ENCODE measurements around the gene MED23. TPM values are rescaled to one million over a fixed set of nuclear protein-coding genes. Genes with fewer than 3 reads are reported as not detected.

MED23 gene
- total RNA-seq, 4 donors from 2014 or later: 28.8 to 50.3 (median 36.7) TPM

- H3K4me3 ChIP-seq: no peak overlapping the region
- TF ChIP-seq POLR2A (IDR thresholded peaks at IDR 0.05): no peak
- TF ChIP-seq, protein P1, sequence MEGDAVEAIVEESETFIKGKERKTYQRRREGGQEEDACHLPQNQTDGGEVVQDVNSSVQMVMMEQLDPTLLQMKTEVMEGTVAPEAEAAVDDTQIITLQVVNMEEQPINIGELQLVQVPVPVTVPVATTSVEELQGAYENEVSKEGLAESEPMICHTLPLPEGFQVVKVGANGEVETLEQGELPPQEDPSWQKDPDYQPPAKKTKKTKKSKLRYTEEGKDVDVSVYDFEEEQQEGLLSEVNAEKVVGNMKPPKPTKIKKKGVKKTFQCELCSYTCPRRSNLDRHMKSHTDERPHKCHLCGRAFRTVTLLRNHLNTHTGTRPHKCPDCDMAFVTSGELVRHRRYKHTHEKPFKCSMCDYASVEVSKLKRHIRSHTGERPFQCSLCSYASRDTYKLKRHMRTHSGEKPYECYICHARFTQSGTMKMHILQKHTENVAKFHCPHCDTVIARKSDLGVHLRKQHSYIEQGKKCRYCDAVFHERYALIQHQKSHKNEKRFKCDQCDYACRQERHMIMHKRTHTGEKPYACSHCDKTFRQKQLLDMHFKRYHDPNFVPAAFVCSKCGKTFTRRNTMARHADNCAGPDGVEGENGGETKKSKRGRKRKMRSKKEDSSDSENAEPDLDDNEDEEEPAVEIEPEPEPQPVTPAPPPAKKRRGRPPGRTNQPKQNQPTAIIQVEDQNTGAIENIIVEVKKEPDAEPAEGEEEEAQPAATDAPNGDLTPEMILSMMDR (IDR thresholded peaks at IDR 0.05): no peak
- H3K36me3 ChIP-seq: peaks cover 0 to 91% (median 0%) of the 10 kb centered on the region in 3 donors
- no peaks in the 10 kb centered on the region for H3K9me3 ChIP-seq
- H3K4me1 ChIP-seq: no peaks in the 10 kb centered on the region
- no peak overlapping the region for H3K27ac ChIP-seq
- no peaks in the 10 kb centered on the region for H3K27me3 ChIP-seq
- DNase-seq: no peak
These were observed 27.3 kb downstream of the MED23 start for GRCh38 chr6:131600716-131601115.

DNA sequence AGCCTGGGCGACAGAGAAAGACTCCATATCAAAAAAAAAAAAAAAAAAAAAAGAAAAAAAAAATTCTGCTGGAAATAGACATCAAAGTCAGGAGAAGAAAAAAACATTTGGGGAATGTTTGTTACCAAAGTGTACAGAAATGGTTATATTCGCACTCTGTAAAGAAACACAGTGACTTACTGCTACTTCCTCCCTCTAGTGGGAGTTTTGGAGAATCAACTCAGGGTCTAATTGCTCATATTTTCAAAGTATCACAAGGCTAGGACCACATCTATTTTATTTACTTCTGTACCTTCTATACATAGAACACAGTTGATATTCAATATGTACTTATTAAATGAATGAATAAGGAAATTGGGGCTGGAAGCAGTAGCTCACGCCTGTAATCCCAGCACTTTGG is 30.6 kb downstream of the MED23 start:
- no peaks in the 10 kb centered on the region for H3K27me3 ChIP-seq
- H3K36me3 ChIP-seq: peaks cover 0 to 97% (median 0%) of the 10 kb centered on the region in 3 donors
- no peak for DNase-seq
- no peak for TF ChIP-seq POLR2A (IDR thresholded peaks at IDR 0.05)
- TF ChIP-seq, protein P1 (IDR thresholded peaks at IDR 0.05): peak in 3 of 6 experiments; percentile 14 to 37 (median 16)
- H3K4me1 ChIP-seq: no peaks in the 10 kb centered on the region
- no peaks in the 10 kb centered on the region for H3K9me3 ChIP-seq
- H3K27ac ChIP-seq: no peak overlapping the region
- no peak overlapping the region for H3K4me3 ChIP-seq

DNA sequence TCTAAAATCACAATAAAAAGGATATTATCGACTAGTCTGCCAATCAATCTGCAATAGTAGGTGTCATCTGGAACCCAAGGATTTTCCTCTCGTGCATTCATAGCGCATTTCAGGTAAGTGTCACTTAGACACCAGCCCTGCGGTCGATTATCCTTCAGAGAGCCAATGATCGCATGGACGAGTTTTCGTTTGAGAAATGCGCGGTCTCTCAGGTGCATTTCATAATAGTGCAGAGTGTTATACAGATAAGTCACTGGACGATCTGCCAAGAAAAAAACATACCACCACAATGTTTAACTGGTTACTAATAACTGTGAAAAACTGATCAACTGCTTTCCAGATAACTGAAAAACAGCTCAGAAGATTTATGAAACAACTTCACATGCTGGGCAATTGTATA is 34.0 kb downstream of the MED23 start:
- Histone ChIP-seq H3K27me3 (no peaks in the 10 kb centered on the region), H3K27ac (no peak overlapping the region), H3K36me3 (peaks cover 0 to 100% (median 0%) of the 10 kb centered on the region in 3 donors), H3K9me3 (no peaks in the 10 kb centered on the region), H3K4me1 (no peaks in the 10 kb centered on the region), H3K4me3 (no peak overlapping the region)
- no peak for DNase-seq
- TF ChIP-seq, protein P1 (IDR thresholded peaks at IDR 0.05): no peak
- no peak for TF ChIP-seq POLR2A (IDR thresholded peaks at IDR 0.05)

DNA sequence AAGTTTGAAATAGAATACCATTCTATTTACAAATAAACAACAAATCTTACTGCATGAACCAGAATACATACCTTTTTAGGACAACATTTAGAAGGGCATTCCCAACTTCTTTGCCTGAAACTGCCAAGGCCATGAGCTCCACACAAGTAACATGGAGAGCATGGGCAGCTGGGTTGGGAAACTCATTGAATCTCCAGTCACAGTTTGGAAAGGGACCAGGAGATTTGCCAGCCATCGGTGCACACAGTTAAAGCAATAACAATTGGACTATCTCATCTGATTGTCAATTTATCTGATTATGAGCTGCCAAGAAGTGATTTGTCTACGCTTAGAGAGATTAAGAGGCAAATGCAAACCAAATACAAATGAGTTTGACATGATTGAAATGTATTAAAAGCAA is 35.1 kb downstream of the MED23 start:
- Histone ChIP-seq H3K9me3 (no peaks in the 10 kb centered on the region), H3K4me3 (no peak overlapping the region), H3K36me3 (peaks cover 0 to 99% (median 0%) of the 10 kb centered on the region in 3 donors), H3K27me3 (no peaks in the 10 kb centered on the region), H3K4me1 (no peaks in the 10 kb centered on the region), H3K27ac (no peak overlapping the region)
- DNase-seq: no peak
- no peak for TF ChIP-seq POLR2A (IDR thresholded peaks at IDR 0.05)
- TF ChIP-seq, protein P1 (IDR thresholded peaks at IDR 0.05): no peak

- no peak overlapping the region for H3K4me3 ChIP-seq
- H3K27me3 ChIP-seq: no peaks in the 10 kb centered on the region
- H3K27ac ChIP-seq: no peak overlapping the region
- peaks cover 0 to 99% (median 0%) of the 10 kb centered on the region in 3 donors for H3K36me3 ChIP-seq
- no peak for DNase-seq
- no peak for TF ChIP-seq POLR2A (IDR thresholded peaks at IDR 0.05)
- TF ChIP-seq, protein P1 (IDR thresholded peaks at IDR 0.05): no peak
- H3K9me3 ChIP-seq: no peaks in the 10 kb centered on the region
- no peaks in the 10 kb centered on the region for H3K4me1 ChIP-seq
These were observed 39.4 kb downstream of the MED23 start for GRCh38 chr6:131588643-131589042.

GRCh38 chr6:131587909-131588308 is 40.1 kb downstream of the MED23 start:
- Histone ChIP-seq H3K36me3 (peaks cover 0 to 99% (median 0%) of the 10 kb centered on the region in 3 donors), H3K9me3 (no peaks in the 10 kb centered on the region), H3K4me1 (no peaks in the 10 kb centered on the region), H3K27me3 (no peaks in the 10 kb centered on the region), H3K4me3 (no peak overlapping the region), H3K27ac (no peak overlapping the region)
- no peak for DNase-seq
- TF ChIP-seq, protein P1 (IDR thresholded peaks at IDR 0.05): no peak
- no peak for TF ChIP-seq POLR2A (IDR thresholded peaks at IDR 0.05)

Data from Peyer's patch (tissue), 4 donors.